Loucy (cell line): ENCODE data around the gene SLC22A16.

Experiments used
- EZH2phosphoT487 ChIP-seq: fragments of 200-600 bp; IDR thresholded peaks from 2 replicates; pipeline ENCODE4 v1.6.1; 2018; ENCODE audit warnings: antibody characterized with exemption, mild to moderate bottlenecking, moderate library complexity, borderline replicate concordance
- TF ChIP-seq, protein P1 (sequence below): fragments of 200-600 bp; sonication (generic); conservative IDR thresholded peaks from 2 replicates; pipeline ENCODE4 v1.5.1; 2014; ENCODE audit warnings: mild to moderate bottlenecking, antibody characterized with exemption, low read length

DNA sequence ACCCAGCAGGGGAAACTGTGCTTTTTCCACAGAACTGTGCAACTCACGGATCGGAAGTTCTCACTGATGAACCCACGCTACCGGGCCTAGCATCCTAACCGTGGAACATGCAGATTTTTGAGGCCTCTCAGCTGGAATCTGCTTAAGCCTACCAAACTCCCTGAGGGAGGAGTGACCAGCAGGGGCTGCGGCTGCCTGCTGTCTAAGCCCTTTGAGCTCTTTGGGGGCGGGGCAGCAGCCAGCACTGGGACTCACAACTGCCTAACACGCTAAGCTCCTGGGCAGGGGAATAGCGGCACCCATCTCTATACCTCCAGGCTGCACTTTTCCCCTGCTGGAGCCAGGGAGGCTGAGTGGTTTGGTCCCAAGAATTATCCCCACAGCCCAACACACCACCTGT, 97.9 kb downstream of the SLC22A16 start:
- TF ChIP-seq, protein P1, sequence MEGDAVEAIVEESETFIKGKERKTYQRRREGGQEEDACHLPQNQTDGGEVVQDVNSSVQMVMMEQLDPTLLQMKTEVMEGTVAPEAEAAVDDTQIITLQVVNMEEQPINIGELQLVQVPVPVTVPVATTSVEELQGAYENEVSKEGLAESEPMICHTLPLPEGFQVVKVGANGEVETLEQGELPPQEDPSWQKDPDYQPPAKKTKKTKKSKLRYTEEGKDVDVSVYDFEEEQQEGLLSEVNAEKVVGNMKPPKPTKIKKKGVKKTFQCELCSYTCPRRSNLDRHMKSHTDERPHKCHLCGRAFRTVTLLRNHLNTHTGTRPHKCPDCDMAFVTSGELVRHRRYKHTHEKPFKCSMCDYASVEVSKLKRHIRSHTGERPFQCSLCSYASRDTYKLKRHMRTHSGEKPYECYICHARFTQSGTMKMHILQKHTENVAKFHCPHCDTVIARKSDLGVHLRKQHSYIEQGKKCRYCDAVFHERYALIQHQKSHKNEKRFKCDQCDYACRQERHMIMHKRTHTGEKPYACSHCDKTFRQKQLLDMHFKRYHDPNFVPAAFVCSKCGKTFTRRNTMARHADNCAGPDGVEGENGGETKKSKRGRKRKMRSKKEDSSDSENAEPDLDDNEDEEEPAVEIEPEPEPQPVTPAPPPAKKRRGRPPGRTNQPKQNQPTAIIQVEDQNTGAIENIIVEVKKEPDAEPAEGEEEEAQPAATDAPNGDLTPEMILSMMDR, result no peak
- TF ChIP-seq EZH2phosphoT487, result no peak
